HG03064 (cell line): Measurements from ENCODE around the gene SLC34A2.
"Not testable (repeated sequence)": the region's sequence is repeated elsewhere in the genome, so short reads cannot be mapped to it uniquely, and the experiment has no call there.

Experiments used
- ATAC-seq: cut with Tn5 transposase; IDR thresholded peaks from one replicate; pipeline ENCODE4 v1.9.1; 2021; ENCODE audit warnings: low read depth; ENCODE audit not compliant: unreplicated experiment

SLC34A2 gene

GRCh38 chr4:25661441-25661840, 5.8 kb downstream of the SLC34A2 start:
- ATAC-seq = not testable (repeated sequence)

- no peak for ATAC-seq
Observed at GRCh38 chr4:25662306-25662705, 6.7 kb downstream of the SLC34A2 start.

- no peak for ATAC-seq
Observed at GRCh38 chr4:25663781-25664180, 8.1 kb downstream of the SLC34A2 start.

- no peak for ATAC-seq
Observed at GRCh38 chr4:25666031-25666630, 10.5 kb downstream of the SLC34A2 start.

- no peak for ATAC-seq
Observed at GRCh38 chr4:25667931-25668557, 12.4 kb downstream of the SLC34A2 start.

GRCh38 chr4:25670991-25671390, 15.3 kb downstream of the SLC34A2 start:
- no peak for ATAC-seq

GRCh38 chr4:25672756-25673155, 17.1 kb downstream of the SLC34A2 start:
- no peak for ATAC-seq

- no peak for ATAC-seq
Observed at GRCh38 chr4:25674386-25674785, 18.7 kb downstream of the SLC34A2 start.

- ATAC-seq = no peak
Observed at GRCh38 chr4:25676221-25676620, 20.6 kb downstream of the SLC34A2 start.

GRCh38 chr4:25677157-25677556, 21.5 kb downstream of the SLC34A2 start:
- no peak for ATAC-seq

- ATAC-seq = no peak
Observed at GRCh38 chr4:25677943-25678342, 22.3 kb downstream of the SLC34A2 start.

- ATAC-seq = no peak
Observed at GRCh38 chr4:25687773-25688172, 32.1 kb downstream of the SLC34A2 start.

- no peak for ATAC-seq
Observed at GRCh38 chr4:25694466-25694865, 38.8 kb downstream of the SLC34A2 start.

- no peak for ATAC-seq
Observed at GRCh38 chr4:25696409-25696808, 40.8 kb downstream of the SLC34A2 start.

- ATAC-seq = no peak
Observed at GRCh38 chr4:25697516-25697915, 41.9 kb downstream of the SLC34A2 start.

- ATAC-seq = no peak
Observed at GRCh38 chr4:25700661-25701060, 45.0 kb downstream of the SLC34A2 start.

- no peak for ATAC-seq
Observed at GRCh38 chr4:25702848-25703247, 47.2 kb downstream of the SLC34A2 start.

GRCh38 chr4:25703731-25704388, 48.2 kb downstream of the SLC34A2 start:
- no peak for ATAC-seq

GRCh38 chr4:25704516-25704915, 48.9 kb downstream of the SLC34A2 start:
- no peak for ATAC-seq

GRCh38 chr4:25710637-25711036, 55.0 kb downstream of the SLC34A2 start:
- ATAC-seq = no peak

GRCh38 chr4:25712611-25713010, 57.0 kb downstream of the SLC34A2 start:
- ATAC-seq = no peak

GRCh38 chr4:25713812-25714211, 58.2 kb downstream of the SLC34A2 start:
- ATAC-seq = no peak
